Fibroblast of the aortic adventitia (primary cell): ENCODE data around the gene ADRA2A. TPM values are rescaled to one million over a fixed set of nuclear protein-coding genes. Genes with fewer than 3 reads are reported as not detected.
A peak's percentile ranks its signal among the peaks of the same experiment; 100 is the strongest.

Experiments
- DNase-seq: peaks from one replicate; pipeline ENCODE4 v3.0.0-alpha.2; 2010; ENCODE audit warnings: low read depth
- H3K4me3 ChIP-seq: 2 replicates; pipeline ENCODE4 v1.5.1; 2011; ENCODE audit warnings: low read depth, mild to moderate bottlenecking, control low read depth, low read length, moderate library complexity
- CTCF ChIP-seq: IDR thresholded peaks from 2 replicates; pipeline ENCODE4 v1.5.1; 2011; ENCODE audit warnings: mild to moderate bottlenecking, low read length, control low read depth, inconsistent platforms; ENCODE audit not compliant: insufficient read depth
- total RNA-seq: library from RNA; depleted of rRNA; stranded (reverse); fragments of >200 nt; gene quantifications from 2 replicates; pipeline ENCODE4 v1.2.3, GENCODE V29; 2012; ENCODE audit warnings: low replicate concordance

The ADRA2A gene
- total RNA-seq, 1 donor, result 2.6 TPM

GRCh38 chr10:111109501-111110242, 32.8 kb downstream of the ADRA2A start:
- DNase-seq, result no peak
- no peak for TF ChIP-seq CTCF

GRCh38 chr10:111110771-111111170, 33.9 kb downstream of the ADRA2A start:
- H3K4me3 ChIP-seq, result no peak overlapping the region
- no peak for TF ChIP-seq CTCF
- DNase-seq, result no peak

More at GRCh38 chr10:111109501-111110242, 32.8 kb downstream of the ADRA2A start:
- H3K4me3 ChIP-seq, result no peak overlapping the region

- DNase-seq, result no peak
- no peak overlapping the region for H3K4me3 ChIP-seq
- no peak for TF ChIP-seq CTCF
Observed at GRCh38 chr10:111112333-111112732, 35.5 kb downstream of the ADRA2A start.

GRCh38 chr10:111113238-111113960, 36.6 kb downstream of the ADRA2A start:
- TF ChIP-seq CTCF, result no peak
- DNase-seq, result no peak
- H3K4me3 ChIP-seq, result no peak overlapping the region

GRCh38 chr10:111113961-111114757, 37.3 kb downstream of the ADRA2A start:
- peak; percentile 14 for DNase-seq

More at GRCh38 chr10:111113961-111114757, 37.3 kb downstream of the ADRA2A start:
- no peak overlapping the region for H3K4me3 ChIP-seq
- no peak for TF ChIP-seq CTCF
